Glutamatergic neuron (in vitro differentiated cells): Measurements from ENCODE around the gene PPP6C. TPM values are rescaled to one million over a fixed set of nuclear protein-coding genes. Genes with fewer than 3 reads are reported as not detected.
A peak's percentile ranks its signal among the peaks of the same experiment; 100 is the strongest.

ENCODE experiments used
- DNase-seq: peaks from one replicate; pipeline ENCODE4 v3.0.0; 2022
- H3K27ac Mint-ChIP-seq: one replicate; pipeline ENCODE4 v1.8.0; 2020; ENCODE audit warnings: mild to moderate bottlenecking, mixed read lengths, inconsistent platforms; ENCODE audit not compliant: unreplicated experiment
- H3K27me3 Mint-ChIP-seq: one replicate; pipeline ENCODE4 v1.8.0; 2020; ENCODE audit warnings: mild to moderate bottlenecking, moderate library complexity, mixed read lengths, inconsistent platforms; ENCODE audit not compliant: unreplicated experiment
- H3K36me3 Mint-ChIP-seq: one replicate; pipeline ENCODE4 v1.8.0; 2020; ENCODE audit warnings: mild to moderate bottlenecking, mixed read lengths, inconsistent platforms; ENCODE audit not compliant: unreplicated experiment
- H3K4me1 Mint-ChIP-seq: one replicate; pipeline ENCODE4 v1.8.0; 2020; ENCODE audit warnings: mild to moderate bottlenecking, low read depth, mixed read lengths, inconsistent platforms; ENCODE audit not compliant: unreplicated experiment
- H3K4me3 Mint-ChIP-seq: one replicate; pipeline ENCODE4 v1.8.0; 2020; ENCODE audit warnings: mild to moderate bottlenecking, mixed read lengths, inconsistent platforms; ENCODE audit not compliant: unreplicated experiment
- H3K9me3 Mint-ChIP-seq: one replicate; pipeline ENCODE4 v1.8.0; 2020; ENCODE audit warnings: mild to moderate bottlenecking, moderate library complexity, mixed read lengths, inconsistent platforms; ENCODE audit not compliant: unreplicated experiment
- CTCF ChIP-seq: fragments of 200-600 bp; sonication (generic); IDR thresholded peaks from one replicate; pipeline ENCODE4 v1.5.0; 2021; ENCODE audit not compliant: partially characterized antibody, unreplicated experiment
- total RNA-seq: library from RNA; stranded (reverse); fragmentation: NEBNext Ultra II Directional; extraction: Animal tissue kit (Norgen Biotek cat#: 25700); gene quantifications from one replicate; pipeline ENCODE4 v1.2.1, GENCODE V29; 2021; ENCODE audit not compliant: unreplicated experiment

Gene PPP6C
- total RNA-seq, 1 donor from 2014 or later, result 49.1 TPM

- Mint-ChIP-seq H3K9me3 (no peaks in the 10 kb centered on the region), H3K27me3 (no peaks in the 10 kb centered on the region)
- peak; percentile 97 for TF ChIP-seq CTCF
Observed at GRCh38 chr9:125143377-125144090, 46.1 kb downstream of the PPP6C start, which contains the start of gene SCAI. SCAI (minus strand) TSS chr9:125143528; CDS start chr9:125143437, 91 bp downstream.

GRCh38 chr9:125142560-125143376, 46.8 kb downstream of the PPP6C start:
- no peaks in the 10 kb centered on the region for H3K4me1 Mint-ChIP-seq
- peak overlapping the region; percentile 99 for H3K4me3 Mint-ChIP-seq
- H3K27ac Mint-ChIP-seq, result peak overlapping the region; percentile 79
- no peak for TF ChIP-seq CTCF
- no peak for DNase-seq
- no peaks in the 10 kb centered on the region for H3K27me3 Mint-ChIP-seq
- H3K36me3 Mint-ChIP-seq, result no peaks in the 10 kb centered on the region
- H3K9me3 Mint-ChIP-seq, result no peaks in the 10 kb centered on the region

More at GRCh38 chr9:125143377-125144090, 46.1 kb downstream of the PPP6C start, which contains the start of gene SCAI:
- no peaks in the 10 kb centered on the region for H3K36me3 Mint-ChIP-seq
- no peaks in the 10 kb centered on the region for H3K4me1 Mint-ChIP-seq
- peak within 1 kb of the TSS; percentile 99 for H3K4me3 Mint-ChIP-seq
- peak; percentile 96 for DNase-seq
- H3K27ac Mint-ChIP-seq, result peak within 1 kb of the TSS; percentile 79

- Mint-ChIP-seq H3K27ac (no peak overlapping the region), H3K9me3 (no peaks in the 10 kb centered on the region), H3K4me3 (peak overlapping the region; percentile 99), H3K27me3 (no peaks in the 10 kb centered on the region), H3K36me3 (no peaks in the 10 kb centered on the region), H3K4me1 (no peaks in the 10 kb centered on the region)
- no peak for TF ChIP-seq CTCF
- no peak for DNase-seq
Observed at GRCh38 chr9:125141751-125142150, 47.9 kb downstream of the PPP6C start.

- no peaks in the 10 kb centered on the region for H3K27me3 Mint-ChIP-seq
- H3K9me3 Mint-ChIP-seq, result no peaks in the 10 kb centered on the region
- DNase-seq, result no peak
- H3K27ac Mint-ChIP-seq, result no peak overlapping the region
- no peak overlapping the region for H3K4me3 Mint-ChIP-seq
- H3K4me1 Mint-ChIP-seq, result no peaks in the 10 kb centered on the region
- TF ChIP-seq CTCF, result no peak
- H3K36me3 Mint-ChIP-seq, result no peaks in the 10 kb centered on the region
Observed at GRCh38 chr9:125141251-125141650, 48.4 kb downstream of the PPP6C start.
